ENCODE results near the gene ZNRD2.
"Not testable (repeated sequence)": the region's sequence is repeated elsewhere in the genome, so short reads cannot be mapped to it uniquely, and the experiment has no call there.

The ZNRD2 gene, protein sequence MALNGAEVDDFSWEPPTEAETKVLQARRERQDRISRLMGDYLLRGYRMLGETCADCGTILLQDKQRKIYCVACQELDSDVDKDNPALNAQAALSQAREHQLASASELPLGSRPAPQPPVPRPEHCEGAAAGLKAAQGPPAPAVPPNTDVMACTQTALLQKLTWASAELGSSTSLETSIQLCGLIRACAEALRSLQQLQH

DNA sequence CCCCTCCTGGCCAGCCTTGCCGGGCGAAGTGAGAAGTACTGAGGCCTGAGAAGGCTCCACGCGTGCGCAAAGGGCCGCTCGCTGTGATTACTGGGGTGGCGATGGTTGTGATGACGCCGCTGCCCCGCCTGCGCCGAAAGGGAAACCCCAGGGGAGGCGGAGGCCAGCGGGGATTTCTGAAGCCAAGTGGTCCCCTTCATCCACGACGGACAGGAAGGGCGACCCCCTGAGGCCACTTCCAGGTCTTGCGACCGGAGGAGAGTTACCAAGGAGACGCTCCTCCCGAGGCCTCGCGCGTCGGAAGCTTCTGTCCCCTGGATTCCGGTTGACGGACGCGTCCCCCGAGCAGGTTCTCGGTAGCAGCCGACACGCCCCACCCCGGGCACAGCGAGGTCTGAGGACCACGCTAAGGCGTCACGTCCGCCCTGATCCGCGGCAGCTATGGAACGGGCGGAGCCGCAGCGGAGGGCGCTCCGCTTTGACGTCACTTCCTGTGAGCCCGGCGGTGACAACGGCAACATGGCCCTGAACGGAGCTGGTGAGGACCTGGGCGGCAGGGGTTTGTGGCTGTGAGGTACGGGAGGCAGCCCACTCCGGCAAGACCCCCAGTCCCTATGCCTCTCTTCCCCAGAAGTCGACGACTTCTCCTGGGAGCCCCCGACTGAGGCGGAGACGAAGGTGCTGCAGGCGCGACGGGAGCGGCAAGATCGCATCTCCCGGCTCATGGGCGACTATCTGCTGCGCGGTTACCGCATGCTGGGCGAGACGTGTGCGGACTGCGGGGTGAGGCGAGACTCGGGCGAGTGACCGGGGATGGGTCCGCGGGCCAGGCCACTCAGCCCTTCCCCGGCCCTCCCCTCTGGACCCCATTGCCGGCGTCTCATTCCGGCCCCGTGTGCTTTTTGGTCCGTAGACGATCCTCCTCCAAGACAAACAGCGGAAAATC is at the start of gene ZNRD2:
TSS of gene ZNRD2 (plus strand) at position 505 of the 946 bp plus-strand sequence. CDS start at position 520, 15 bp downstream.
- DNase-seq (ENCODE audit: low read depth), result peak; percentile 98

DNA sequence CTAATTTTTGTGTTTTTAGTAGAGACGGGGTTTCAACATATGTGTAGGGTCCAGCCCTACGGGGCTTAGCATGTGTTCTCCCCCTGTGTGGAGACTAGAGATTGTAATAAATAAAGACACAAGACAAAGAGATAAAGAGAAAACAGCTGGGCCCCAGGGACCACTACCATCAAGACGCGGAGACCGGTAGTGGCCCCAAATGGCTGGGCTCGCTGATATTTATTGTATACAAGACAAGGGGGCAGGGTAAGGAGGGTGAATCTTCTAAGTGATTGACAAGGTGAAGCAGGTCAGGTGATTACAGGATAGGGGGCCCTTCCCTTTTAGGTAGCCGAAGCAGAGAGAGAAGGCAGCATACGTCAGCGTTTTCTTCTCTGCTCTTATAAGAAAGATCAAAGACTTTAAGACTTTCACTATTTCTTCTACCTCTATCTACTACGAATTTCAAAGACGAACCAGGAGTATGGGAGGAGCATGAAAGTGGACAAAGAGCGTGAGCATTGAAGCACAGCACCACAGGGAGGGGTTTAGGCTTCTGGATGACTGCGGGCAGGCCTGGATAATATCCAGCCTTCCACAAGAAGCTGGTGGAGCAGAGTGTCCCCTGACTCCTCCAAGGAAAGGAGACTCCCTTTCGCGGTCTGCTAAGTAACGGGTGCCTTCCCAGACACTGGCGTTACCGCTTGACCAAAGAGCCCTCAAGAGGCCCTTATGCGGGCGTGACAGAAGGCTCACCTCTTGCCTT is 48.3 kb upstream of the ZNRD2 start:
- not testable (repeated sequence) for DNase-seq (ENCODE audit: low read depth)

DNA sequence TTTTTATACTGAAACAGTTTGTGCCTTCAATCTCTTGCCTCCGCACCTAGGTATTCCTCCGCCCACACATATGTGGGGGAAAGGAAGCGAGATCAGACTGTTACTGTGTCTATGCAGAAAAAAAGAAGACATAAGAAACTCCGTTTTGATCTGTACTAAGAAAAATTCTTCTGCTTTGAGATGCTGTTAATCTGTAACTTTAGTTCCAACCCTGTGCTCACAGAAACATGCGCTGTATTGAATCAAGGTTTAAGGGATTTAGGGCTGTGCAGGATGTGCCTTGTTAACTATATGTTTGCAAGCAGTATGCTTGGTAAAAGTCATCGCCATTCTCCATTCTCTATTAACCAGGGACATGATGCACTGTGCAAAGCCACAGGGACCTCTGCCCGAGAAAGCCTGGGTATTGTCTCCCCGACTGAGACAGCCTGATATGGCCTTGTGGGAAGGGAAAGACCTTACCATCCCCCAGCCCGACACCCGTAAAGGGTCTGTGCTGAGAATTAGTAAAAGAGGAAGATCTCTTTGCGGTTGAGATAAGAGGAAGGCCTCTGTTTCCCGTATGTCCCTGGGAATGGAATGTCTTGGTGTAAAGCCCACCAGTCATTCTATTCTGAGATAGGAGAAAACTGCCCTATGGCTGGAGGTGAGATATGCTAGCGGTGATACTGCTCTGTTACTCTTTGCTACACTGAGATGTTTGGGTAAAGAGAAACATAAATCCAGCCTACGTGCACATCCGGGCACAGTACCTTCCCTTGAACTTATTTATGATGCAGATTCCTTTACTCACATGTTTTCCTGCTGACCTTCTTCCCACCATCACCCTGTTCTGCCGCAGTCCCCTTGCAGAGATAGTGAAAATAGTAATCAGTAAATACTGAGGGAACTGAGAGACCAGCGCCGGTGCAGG is 47.3 kb upstream of the ZNRD2 start:
- peak; percentile 55 for DNase-seq (ENCODE audit: low read depth)

DNA sequence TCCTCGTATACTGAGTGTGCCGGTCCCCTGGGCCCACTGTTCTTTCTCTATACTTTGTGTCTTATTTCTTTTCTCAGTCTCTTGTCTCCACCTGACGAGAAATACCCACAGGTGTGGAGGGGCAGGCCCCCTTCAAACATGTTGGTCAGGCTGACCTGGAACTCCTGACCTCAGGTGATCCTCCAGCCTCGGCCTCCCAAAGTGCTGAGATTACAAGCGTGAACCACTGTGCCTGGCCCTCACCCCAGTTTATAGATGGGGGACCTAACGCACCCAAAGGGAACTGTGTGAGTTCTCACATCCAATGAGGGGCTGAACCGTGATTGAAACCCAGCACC is 46.7 kb upstream of the ZNRD2 start:
- not testable (repeated sequence) for DNase-seq (ENCODE audit: low read depth)

DNA sequence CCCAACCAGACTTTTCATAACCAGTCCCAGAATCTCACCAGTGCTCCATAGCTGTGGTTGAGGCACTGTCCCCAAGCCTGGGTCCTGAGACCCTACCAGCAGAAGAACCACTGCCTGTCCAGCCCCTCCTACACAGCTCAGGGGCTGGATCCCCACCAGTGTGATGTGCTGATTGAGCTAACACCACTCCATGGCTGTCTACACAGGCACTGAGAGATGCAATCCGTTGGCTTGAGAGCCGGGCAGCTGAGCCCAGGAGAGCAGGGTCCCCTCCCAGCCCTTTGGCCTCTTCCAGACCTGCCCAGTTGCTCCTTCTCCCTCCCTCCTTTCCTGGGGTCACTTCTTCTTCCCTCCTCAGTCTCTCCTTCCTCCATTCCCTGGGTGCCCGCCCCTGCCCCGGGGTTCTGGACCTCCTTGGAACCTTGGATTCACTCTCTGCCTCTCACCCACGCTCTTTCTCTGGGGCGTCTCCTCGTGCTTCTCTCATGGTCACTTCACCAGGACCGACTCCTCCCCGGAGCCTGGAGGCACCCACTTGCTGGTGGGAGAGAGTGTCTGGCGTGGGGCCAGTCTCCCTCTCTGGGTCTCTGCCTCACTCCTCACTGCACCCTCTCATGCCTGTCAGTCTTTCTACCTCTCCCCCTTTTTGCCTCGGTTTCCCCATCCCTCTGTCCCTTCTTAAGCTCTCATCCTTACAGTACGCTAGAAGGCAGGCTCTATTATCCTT is 46.1 kb upstream of the ZNRD2 start:
- DNase-seq (ENCODE audit: low read depth), result no peak

DNA sequence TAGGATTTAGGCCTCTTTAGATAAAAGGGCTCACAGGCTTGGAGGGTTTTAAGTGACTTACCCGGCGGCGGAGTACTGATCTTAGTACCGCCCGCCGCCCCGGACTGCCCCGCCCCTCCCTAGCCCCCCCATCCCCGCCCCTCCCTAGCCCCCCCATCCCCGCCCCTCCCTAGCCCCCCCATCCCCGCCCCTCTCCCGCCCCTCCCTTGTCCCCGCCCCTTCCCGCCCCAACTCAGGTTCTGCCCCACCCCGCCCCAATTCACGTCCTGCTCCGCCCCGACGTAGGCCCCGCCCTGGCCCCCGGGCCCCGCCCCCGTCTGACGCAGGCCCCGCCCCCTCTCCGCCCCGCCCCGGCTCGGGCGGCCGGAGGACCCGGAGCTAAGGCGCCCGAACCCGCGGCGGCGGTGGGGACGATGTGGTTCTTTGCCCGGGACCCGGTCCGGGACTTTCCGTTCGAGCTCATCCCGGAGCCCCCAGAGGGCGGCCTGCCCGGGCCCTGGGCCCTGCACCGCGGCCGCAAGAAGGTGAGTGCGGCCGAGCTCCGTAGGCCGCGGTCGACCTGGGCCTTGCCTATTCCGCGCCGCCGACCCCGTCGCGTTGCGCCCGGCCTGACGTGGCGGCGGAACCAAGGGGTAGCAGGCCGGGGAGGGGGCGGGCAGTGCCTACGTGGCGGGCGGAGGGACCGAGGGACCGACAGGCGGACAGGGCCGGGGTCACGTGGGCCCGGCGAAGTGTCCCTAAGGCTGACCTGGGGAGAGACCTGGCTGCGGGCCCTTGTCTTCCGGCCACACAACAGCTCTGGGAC is 45.3 kb upstream of the ZNRD2 start, which contains the start of gene SCYL1:
TSS of gene SCYL1 (plus strand) at position 343 of the 805 bp plus-strand sequence. CDS start at position 414, 71 bp downstream.
- DNase-seq (ENCODE audit: low read depth), result peak; percentile 74

DNA sequence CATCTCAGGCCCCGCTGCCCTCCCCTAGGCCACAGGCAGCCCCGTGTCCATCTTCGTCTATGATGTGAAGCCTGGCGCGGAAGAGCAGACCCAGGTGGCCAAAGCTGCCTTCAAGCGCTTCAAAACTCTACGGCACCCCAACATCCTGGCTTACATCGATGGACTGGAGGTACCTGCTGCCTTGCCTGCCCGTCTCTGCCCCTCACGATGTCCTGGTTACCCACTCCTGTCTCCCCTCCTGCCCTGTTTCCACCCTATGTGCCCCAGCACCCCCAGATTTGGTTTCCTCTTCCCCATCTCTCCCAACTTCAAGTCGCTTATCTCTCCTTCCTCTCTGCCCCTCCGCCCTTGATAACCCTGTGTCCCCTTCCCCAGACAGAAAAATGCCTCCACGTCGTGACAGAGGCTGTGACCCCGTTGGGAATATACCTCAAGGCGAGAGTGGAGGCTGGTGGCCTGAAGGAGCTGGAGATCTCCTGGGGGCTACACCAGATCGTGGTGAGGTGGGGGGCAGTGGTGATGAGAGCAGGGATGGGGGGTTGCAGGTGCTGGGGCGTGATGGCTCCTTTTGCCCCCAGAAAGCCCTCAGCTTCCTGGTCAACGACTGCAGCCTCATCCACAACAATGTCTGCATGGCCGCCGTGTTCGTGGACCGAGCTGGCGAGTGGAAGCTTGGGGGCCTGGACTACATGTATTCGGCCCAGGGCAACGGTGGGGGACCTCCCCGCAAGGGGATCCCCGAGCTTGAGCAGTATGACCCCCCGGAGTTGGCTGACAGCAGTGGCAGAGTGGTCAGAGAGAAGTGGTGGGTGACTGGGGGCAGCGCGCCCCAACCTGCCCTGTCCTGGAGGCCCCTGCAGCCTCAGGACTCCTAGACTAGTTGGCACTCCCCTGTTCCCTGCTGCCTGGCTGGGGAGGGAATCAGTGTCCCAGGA is 44.5 kb upstream of the ZNRD2 start:
- no peak for DNase-seq (ENCODE audit: low read depth)

DNA sequence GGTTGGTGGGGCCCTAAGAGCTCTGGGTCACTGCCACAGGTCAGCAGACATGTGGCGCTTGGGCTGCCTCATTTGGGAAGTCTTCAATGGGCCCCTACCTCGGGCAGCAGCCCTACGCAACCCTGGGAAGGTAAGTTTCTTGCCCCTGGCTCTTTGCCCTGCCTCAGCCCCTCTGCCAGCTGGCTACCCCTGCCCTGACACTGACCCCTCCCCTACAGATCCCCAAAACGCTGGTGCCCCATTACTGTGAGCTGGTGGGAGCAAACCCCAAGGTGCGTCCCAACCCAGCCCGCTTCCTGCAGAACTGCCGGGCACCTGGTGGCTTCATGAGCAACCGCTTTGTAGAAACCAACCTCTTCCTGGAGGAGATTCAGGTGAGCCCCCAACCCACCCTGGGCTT is 43.5 kb upstream of the ZNRD2 start:
- no peak for DNase-seq (ENCODE audit: low read depth)

DNA sequence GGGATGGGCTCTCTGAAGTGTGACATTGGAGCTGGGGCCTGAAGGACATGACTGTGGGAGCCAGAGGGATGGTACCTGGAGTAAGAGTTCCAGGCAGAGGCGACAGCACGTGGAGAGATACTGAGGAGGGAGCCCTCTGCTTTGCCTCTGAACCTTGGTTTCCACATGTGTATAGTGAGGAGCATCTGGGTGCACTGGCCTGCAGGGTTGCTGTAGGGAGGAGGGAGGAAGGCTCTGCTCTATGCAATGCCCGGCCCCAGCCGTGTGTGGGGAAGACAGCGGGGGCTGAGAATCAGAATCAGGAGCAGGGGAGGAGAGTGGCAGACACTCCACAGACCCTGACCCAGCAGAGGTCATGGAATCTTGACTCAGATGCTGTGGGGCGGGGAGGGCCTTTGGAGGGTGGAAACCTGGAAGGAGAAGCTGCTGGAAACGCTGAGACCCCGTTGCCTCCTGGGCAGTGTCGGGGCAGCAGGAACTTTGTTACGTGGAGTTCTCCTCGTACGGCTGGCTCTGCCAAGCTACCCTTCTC is 41.4 kb upstream of the ZNRD2 start:
- no peak for DNase-seq (ENCODE audit: low read depth)

DNA sequence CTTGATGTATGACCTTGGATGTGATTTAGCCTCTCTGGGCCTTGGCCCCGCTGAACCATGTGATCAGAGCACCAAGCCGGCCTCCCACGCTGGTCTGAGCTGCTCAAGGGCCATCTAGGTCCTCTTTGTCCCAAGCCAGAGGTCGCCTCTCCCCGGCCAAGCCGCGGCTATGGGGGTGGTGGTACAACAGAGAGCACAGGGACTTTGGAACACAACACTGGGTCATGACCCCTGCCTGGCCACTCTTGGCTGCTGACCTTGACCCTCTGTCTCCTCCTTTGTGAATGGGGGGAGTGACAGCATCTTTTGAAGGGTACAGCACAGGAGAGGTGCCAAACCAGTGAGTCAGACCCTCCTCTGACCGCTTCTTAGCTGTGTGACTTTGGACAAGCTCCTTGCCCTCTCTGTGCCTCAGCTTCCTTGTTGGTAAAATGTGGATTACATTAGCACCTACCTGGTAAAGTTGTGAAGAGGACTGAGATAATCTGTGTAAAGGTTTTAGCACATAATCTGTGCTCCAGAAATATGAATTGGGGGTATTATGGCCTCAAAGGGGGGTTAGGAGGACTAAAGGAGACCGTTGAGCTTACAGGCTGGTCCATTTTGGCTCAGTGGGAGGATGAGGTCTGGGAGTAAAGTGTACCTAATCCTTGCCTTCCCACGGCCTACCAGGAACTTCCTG is 40.7 kb upstream of the ZNRD2 start:
- DNase-seq (ENCODE audit: low read depth), result no peak

DNA sequence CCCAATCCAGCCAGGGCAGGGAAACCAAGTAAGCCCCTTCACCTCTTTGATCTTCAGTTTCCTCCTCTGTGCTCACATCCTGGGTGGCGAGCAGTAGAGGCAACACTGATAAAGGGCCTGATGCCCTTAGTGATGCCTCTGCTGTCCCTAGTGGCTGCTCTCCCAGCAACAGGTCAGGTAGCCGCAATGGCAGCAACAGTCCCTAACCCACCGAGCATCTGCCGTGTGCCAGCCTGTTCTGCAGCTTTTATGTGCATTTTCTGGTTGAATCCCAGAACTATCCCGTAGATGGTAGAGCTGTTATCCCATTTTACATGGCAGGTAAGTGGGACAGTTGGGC is 40.1 kb upstream of the ZNRD2 start:
- DNase-seq (ENCODE audit: low read depth), result no peak

DNA sequence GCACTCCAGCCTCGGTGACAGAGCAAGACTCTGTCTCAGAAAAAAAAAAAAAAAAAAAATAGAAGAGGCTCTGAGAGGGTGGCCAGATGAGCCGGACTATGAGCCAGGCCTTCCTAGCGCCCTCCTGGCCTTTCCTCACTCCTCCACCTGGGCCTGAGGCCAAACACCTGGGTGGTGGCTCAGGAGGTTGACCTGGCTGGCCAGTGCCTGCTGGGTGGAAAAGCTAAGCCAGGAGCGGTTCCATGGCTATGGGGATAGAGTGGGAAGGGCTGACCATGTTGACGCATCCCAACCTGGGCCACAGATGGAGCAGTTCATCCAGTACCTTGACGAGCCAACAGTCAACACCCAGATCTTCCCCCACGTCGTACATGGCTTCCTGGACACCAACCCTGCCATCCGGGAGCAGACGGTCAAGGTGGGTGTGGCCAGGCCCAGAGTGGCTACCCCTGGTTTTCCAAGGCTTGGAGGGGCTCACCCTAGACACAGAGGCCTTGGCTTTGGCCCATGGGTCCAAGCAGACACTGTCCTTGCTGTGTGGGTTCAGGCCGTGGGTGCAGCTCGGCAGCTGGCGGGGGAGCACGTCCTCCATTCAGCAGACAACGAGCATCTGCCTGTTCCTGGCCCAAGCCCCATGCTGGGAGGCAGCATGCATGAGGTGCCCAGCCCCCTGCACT is 37.8 kb upstream of the ZNRD2 start:
- DNase-seq (ENCODE audit: low read depth), result no peak

DNA sequence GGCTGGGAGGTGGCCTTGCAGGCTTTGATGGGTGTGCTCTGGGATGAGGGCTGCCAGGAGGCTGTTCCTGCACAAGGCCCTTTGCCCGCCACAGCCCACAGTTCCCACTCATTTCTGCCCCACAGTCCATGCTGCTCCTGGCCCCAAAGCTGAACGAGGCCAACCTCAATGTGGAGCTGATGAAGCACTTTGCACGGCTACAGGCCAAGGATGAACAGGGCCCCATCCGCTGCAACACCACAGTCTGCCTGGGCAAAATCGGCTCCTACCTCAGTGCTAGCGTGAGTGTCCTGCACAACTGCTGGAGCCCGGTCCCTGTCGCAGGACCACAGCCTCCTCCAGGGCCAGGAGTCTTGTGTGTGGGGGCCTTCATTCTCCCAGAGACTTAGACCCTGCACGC is 35.2 kb upstream of the ZNRD2 start:
- no peak for DNase-seq (ENCODE audit: low read depth)

DNA sequence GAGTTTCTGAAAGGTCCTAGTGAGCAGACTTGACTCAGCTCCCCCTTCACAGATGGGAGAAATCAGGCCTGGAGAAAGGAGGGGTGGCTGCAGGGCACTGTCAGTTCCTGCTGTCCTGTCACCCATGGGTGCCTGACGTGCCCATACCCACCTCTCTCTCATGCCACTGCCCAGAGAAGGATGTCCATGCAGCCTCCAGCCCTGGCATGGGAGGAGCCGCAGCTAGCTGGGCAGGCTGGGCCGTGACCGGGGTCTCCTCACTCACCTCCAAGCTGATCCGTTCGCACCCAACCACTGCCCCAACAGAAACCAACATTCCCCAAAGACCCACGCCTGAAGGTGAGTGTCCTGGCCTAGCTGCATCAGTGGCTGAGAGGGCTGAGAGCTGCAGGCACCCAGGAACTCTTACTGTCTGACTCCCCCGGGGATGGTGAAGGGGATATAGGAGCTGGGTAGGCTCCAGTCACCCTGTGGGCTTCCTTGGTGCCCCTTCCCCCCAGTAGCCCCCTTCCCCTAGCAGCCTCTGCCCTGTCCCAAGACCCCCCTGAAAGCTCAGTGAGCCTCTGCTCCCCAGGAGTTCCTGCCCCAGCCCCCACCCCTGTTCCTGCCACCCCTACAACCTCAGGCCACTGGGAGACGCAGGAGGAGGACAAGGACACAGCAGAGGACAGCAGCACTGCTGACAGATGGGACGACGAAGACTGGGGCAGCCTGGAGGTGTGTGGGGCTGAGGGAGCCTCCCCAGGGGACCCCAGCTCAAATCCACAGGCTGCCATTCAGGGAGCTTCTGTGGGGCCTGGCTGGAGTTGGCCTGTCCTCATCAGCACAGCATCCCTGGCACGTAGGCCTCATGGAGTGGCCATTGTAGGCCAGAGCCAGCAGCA is 33.6 kb upstream of the ZNRD2 start:
- no peak for DNase-seq (ENCODE audit: low read depth)

DNA sequence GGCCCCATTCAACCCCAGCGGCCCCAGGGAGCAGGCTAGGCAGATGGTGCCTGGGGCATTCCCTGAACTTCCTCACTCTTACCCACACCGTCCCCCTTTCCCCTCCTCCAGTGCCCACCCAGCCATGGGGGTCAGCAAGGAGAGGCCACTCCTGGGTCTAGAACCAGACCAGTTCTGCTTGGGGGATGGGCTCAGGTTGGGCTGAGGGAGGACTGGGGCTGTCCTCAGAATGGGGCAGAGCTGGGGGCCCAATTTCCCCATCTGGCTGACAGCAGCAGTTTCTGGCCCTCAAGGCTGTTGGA is 33.0 kb upstream of the ZNRD2 start:
- no peak for DNase-seq (ENCODE audit: low read depth)

DNA sequence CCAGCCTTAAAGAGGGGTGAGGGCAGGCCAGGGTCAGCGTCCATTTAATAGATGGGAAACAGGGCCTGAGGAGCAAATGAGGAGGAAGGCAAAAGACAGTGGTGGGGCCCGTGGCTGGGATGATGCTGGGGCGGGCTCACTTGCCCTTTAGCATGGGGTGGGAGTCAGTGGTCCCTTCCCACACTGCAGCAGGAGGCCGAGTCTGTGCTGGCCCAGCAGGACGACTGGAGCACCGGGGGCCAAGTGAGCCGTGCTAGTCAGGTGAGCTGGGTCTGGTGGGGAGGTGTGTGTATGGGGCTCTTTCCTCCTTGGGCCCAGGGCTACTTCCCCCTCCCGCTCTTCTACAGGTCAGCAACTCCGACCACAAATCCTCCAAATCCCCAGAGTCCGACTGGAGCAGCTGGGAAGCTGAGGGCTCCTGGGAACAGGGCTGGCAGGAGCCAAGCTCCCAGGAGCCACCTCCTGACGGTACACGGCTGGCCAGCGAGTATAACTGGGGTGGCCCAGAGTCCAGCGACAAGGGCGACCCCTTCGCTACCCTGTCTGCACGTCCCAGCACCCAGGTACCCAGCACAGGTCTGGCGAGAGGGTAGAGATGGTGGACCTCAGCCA is 32.6 kb upstream of the ZNRD2 start:
- no peak for DNase-seq (ENCODE audit: low read depth)
